DND-41 (cell line): ENCODE data around the gene GTPBP1.

Experiments used
- CTCF ChIP-seq: IDR thresholded peaks from 2 replicates; pipeline ENCODE4 v1.5.1; 2012; ENCODE audit warnings: borderline replicate concordance, low read length, moderate library complexity, mild to moderate bottlenecking; ENCODE audit not compliant: poor library complexity, severe bottlenecking; ENCODE audit errors: extremely low read depth
- EZH2 ChIP-seq: IDR thresholded peaks from 3 replicates; pipeline ENCODE4 v1.6.1; 2012; ENCODE audit warnings: borderline replicate concordance, low read depth, mild to moderate bottlenecking, moderate library complexity, low read length, inconsistent platforms; ENCODE audit not compliant: severe bottlenecking

- no peak for TF ChIP-seq CTCF
- no peak for TF ChIP-seq EZH2
Observed at GRCh38 chr22:38707984-38708383, 2.2 kb downstream of the GTPBP1 start.
